ENCODE measurements around the gene HIF3A. TPM values are rescaled to one million over a fixed set of nuclear protein-coding genes. Genes with fewer than 3 reads are reported as not detected.

HIF3A gene
- total RNA-seq, 1 donor from 2014 or later: 64.1 TPM

- ATAC-seq (no peak), DNase-seq (no peak)
- peaks cover 18% of the 10 kb centered on the region for H3K4me1 ChIP-seq
- H3K27ac ChIP-seq: no peak overlapping the region
- no peaks in the 10 kb centered on the region for H3K9me3 ChIP-seq
- TF ChIP-seq CTCF (IDR thresholded peaks at IDR 0.05): no peak
- no peaks in the 10 kb centered on the region for H3K27me3 ChIP-seq (ENCODE audit: low read depth)
- intact Hi-C loops (cut with DNase I): no loop called here
- H3K4me3 ChIP-seq: no peak overlapping the region
- H3K36me3 ChIP-seq: peaks cover 47% of the 10 kb centered on the region
These were observed 96.0 kb downstream of the HIF3A start for GRCh38 chr19:46392837-46393236.

Other genes with a start within 250 kb of the HIF3A start
- not detected for gene IGFL3, start 172.4 kb upstream of the HIF3A start, total RNA-seq
- gene IGFL2, start 148.8 kb upstream of the HIF3A start, total RNA-seq: not detected
- gene IGFL1, start 67.3 kb upstream of the HIF3A start, total RNA-seq: not detected
- 48.9 TPM for gene PPP5C, start 50.0 kb downstream of the HIF3A start, total RNA-seq
- 9.1 TPM for gene CCDC8, start 116.5 kb downstream of the HIF3A start, total RNA-seq
- gene PNMA8C, start 131.9 kb downstream of the HIF3A start, total RNA-seq: 0.18 TPM
- gene PNMA8A, start 174.5 kb downstream of the HIF3A start, total RNA-seq: 1.5 TPM
- 1.5 TPM for gene PNMA8B, start 198.8 kb downstream of the HIF3A start, total RNA-seq

Data from lower lobe of right lung (tissue), 2 donors.